Osteocyte (in vitro differentiated cells): ENCODE data around the gene IMPG2. TPM values are rescaled to one million over a fixed set of nuclear protein-coding genes. Genes with fewer than 3 reads are reported as not detected.
A peak's percentile ranks its signal among the peaks of the same experiment; 100 is the strongest.

Source experiments
- DNase-seq: peaks from one replicate; pipeline ENCODE4 v3.0.0; 2021; ENCODE audit warnings: mixed read lengths; ENCODE audit not compliant: unreplicated experiment; ENCODE audit errors: extremely low spot score
- H3K27ac Mint-ChIP-seq: one replicate; pipeline ENCODE4 v1.8.0; 2021; ENCODE audit warnings: mild to moderate bottlenecking, mixed read lengths; ENCODE audit not compliant: unreplicated experiment
- H3K27me3 Mint-ChIP-seq: one replicate; pipeline ENCODE4 v1.8.0; 2021; ENCODE audit warnings: mixed read lengths; ENCODE audit not compliant: unreplicated experiment
- H3K36me3 Mint-ChIP-seq: one replicate; pipeline ENCODE4 v1.8.0; 2021; ENCODE audit warnings: mixed read lengths; ENCODE audit not compliant: unreplicated experiment
- H3K4me1 Mint-ChIP-seq: one replicate; pipeline ENCODE4 v1.8.0; 2021; ENCODE audit warnings: mixed read lengths; ENCODE audit not compliant: unreplicated experiment
- H3K4me3 Mint-ChIP-seq: one replicate; pipeline ENCODE4 v1.8.0; 2021; ENCODE audit warnings: mild to moderate bottlenecking, moderate library complexity, mixed read lengths; ENCODE audit not compliant: unreplicated experiment
- H3K9me3 Mint-ChIP-seq: one replicate; pipeline ENCODE4 v1.8.0; 2021; ENCODE audit warnings: mixed read lengths; ENCODE audit not compliant: unreplicated experiment
- total RNA-seq: library from RNA; stranded (reverse); gene quantifications from 2 replicates; pipeline ENCODE4 v1.2.1, GENCODE V29; 2021
- TF ChIP-seq, protein P1 (sequence below): fragments of 200-600 bp; sonication (generic); IDR thresholded peaks from 2 replicates; pipeline ENCODE4 v1.5.0; 2021; ENCODE audit warnings: antibody characterized with exemption, mild to moderate bottlenecking, moderate library complexity

Gene IMPG2
- total RNA-seq, 1 donor from 2014 or later, result 0.73 TPM

DNA sequence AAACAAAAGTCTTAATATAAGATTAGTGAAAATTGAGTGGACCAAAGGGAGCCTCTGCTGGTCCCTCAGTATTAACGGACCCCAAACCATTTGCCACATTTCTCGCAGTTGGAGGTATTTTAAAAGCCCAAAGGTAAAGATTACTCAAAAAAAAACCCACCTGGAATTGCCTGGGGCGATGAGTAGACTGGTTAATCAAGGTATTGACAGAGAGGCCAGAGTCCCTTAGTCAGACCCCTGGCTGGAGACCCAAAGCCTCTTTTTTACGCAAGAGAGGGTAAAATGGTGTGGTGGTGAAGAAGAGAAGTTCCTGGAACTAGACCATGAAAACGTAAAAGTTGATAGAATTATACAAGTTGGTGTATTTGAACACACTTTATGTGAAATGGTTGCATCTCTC, 137.2 kb downstream of the IMPG2 start:
- Mint-ChIP-seq H3K4me1 (peaks cover 10% of the 10 kb centered on the region), H3K27ac (no peak overlapping the region), H3K9me3 (peaks cover 13% of the 10 kb centered on the region), H3K27me3 (no peaks in the 10 kb centered on the region), H3K36me3 (no peaks in the 10 kb centered on the region), H3K4me3 (no peak overlapping the region)
- TF ChIP-seq, protein P1, sequence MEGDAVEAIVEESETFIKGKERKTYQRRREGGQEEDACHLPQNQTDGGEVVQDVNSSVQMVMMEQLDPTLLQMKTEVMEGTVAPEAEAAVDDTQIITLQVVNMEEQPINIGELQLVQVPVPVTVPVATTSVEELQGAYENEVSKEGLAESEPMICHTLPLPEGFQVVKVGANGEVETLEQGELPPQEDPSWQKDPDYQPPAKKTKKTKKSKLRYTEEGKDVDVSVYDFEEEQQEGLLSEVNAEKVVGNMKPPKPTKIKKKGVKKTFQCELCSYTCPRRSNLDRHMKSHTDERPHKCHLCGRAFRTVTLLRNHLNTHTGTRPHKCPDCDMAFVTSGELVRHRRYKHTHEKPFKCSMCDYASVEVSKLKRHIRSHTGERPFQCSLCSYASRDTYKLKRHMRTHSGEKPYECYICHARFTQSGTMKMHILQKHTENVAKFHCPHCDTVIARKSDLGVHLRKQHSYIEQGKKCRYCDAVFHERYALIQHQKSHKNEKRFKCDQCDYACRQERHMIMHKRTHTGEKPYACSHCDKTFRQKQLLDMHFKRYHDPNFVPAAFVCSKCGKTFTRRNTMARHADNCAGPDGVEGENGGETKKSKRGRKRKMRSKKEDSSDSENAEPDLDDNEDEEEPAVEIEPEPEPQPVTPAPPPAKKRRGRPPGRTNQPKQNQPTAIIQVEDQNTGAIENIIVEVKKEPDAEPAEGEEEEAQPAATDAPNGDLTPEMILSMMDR, result no peak
- no peak for DNase-seq

DNA sequence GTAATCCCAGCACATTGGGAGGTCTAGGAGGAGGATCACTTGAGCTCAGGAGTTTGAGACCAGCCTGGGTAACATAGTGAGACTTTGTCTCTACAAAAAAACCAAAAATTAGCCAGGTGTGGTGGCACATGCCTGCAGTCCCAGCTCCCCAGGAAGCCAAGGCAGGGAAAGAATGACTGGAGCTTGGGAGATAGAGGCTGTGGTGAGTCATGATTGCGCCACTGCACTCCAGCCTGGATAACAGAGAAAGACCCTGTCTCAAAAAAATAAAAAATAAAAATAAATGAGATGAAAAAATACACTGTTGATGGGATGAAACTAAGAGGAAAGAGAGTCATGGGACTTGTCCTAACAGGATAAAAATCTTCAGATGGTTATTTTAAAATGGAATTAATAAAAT, 137.6 kb downstream of the IMPG2 start:
- TF ChIP-seq, protein P1, result no peak
- peaks cover 9% of the 10 kb centered on the region for H3K9me3 Mint-ChIP-seq
- no peaks in the 10 kb centered on the region for H3K36me3 Mint-ChIP-seq
- no peak overlapping the region for H3K27ac Mint-ChIP-seq
- H3K27me3 Mint-ChIP-seq, result no peaks in the 10 kb centered on the region
- DNase-seq, result no peak
- peaks cover 9% of the 10 kb centered on the region for H3K4me1 Mint-ChIP-seq
- H3K4me3 Mint-ChIP-seq, result no peak overlapping the region

DNA sequence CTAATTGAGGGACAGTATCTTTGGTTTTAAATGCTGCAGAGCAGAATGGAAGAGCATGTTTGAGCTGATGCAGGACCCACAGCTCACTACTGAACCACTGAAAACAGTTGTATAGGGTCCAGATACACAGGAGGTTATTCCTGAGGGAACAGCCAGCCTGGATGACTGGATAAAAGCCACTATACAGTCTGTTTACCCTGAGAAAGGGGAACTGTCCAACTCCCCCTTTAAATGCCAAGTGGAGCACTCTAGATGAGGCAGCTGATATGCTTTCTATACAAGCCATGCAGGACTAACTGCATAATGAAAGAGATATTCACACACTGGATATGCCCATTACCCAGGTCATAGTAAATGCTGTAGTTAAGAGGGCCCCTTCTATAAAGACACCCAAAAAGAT, 138.6 kb downstream of the IMPG2 start:
- Mint-ChIP-seq H3K27me3 (no peaks in the 10 kb centered on the region), H3K9me3 (peaks cover 4% of the 10 kb centered on the region), H3K27ac (no peak overlapping the region), H3K4me3 (no peak overlapping the region), H3K4me1 (peaks cover 7% of the 10 kb centered on the region), H3K36me3 (no peaks in the 10 kb centered on the region)
- DNase-seq, result no peak
- TF ChIP-seq, protein P1, result no peak

DNA sequence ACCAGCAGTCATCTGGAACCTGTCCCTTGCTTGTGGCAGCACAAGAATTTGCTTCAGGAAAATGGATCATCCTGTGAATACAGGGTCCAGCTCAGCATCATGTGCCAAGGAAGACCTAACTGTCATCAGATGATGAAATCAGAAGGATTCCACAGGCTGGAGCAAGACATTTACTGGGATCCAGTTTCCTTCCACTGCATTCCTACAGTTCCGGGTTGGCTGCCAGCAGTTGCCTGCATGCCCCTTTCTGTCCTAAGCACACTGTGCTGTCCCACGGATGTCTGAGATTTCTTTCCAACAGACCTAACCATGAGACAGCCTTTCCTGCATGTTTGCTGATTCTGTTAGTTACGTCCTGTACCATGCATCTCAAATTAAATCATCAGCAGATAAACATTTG, 140.7 kb downstream of the IMPG2 start:
- no peak overlapping the region for H3K4me3 Mint-ChIP-seq
- peak overlapping the region; percentile 61 for H3K27ac Mint-ChIP-seq
- no peaks in the 10 kb centered on the region for H3K27me3 Mint-ChIP-seq
- peaks cover 7% of the 10 kb centered on the region for H3K4me1 Mint-ChIP-seq
- DNase-seq, result no peak
- TF ChIP-seq, protein P1, result no peak
- peaks cover 3% of the 10 kb centered on the region for H3K9me3 Mint-ChIP-seq
- H3K36me3 Mint-ChIP-seq, result no peaks in the 10 kb centered on the region

DNA sequence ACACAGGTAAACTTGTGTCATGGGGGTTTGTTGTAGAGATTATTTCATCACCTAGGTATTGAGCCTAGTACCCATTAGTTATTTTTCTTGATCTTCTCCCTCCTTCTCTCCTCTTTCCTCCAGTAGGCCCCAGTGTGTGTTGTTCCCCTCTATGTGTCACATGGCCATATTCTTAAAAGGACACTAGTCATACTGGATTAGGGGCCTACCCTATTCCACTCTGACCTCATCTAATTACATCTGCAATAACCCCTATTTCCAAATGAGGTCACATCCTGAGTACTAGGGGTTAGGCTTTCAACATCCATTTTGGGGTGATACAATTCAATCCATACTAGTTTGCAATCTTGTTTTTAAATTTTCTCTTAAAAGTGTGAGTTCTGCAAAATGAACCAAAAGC, 142.8 kb downstream of the IMPG2 start:
- TF ChIP-seq, protein P1, result no peak
- Mint-ChIP-seq H3K9me3 (no peaks in the 10 kb centered on the region), H3K27ac (no peak overlapping the region), H3K27me3 (no peaks in the 10 kb centered on the region), H3K36me3 (no peaks in the 10 kb centered on the region), H3K4me3 (no peak overlapping the region), H3K4me1 (peaks cover 3% of the 10 kb centered on the region)
- no peak for DNase-seq

Other genes with a start within 250 kb of the IMPG2 start
- 26.0 and 27.7 TPM in 2 replicates for gene SENP7, start 192.6 kb upstream of the IMPG2 start, total RNA-seq
- 18.2 and 19.7 TPM in 2 replicates for gene TRMT10C, start 241.3 kb upstream of the IMPG2 start, total RNA-seq